VCaP (cell line): Measurements from ENCODE around the gene CFAP74.
A peak's percentile ranks its signal among the peaks of the same experiment; 100 is the strongest.

Experiments used
- H3K27ac ChIP-seq: fragments of 450-650 bp; 2 replicates; pipeline ENCODE4 v1.5.1; 2017
- TF ChIP-seq, protein P1 (sequence below): fragments of 450-650 bp; conservative IDR thresholded peaks from 2 replicates; pipeline ENCODE4 v1.5.1; 2017; ENCODE audit warnings: mild to moderate bottlenecking, moderate library complexity

The CFAP74 gene

DNA sequence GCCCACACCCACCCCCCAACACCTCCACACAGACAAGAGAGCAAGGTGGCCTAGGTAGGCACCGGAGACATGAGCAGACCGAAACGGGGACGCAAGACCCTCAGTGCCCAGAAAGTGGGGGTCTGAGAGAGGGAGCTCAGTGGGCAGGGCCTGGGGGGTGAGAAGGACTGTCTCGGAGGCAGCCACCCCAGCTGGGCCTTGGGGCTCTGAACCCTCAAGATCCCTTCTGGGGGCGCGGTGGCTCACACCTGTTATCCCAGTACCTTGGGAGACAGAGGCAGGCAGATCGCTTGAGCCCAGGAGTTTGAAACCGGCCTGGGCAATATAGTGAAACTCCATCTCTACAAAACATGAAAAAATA, 103.6 kb downstream of the CFAP74 start:
- no peak overlapping the region for H3K27ac ChIP-seq
- TF ChIP-seq, protein P1, sequence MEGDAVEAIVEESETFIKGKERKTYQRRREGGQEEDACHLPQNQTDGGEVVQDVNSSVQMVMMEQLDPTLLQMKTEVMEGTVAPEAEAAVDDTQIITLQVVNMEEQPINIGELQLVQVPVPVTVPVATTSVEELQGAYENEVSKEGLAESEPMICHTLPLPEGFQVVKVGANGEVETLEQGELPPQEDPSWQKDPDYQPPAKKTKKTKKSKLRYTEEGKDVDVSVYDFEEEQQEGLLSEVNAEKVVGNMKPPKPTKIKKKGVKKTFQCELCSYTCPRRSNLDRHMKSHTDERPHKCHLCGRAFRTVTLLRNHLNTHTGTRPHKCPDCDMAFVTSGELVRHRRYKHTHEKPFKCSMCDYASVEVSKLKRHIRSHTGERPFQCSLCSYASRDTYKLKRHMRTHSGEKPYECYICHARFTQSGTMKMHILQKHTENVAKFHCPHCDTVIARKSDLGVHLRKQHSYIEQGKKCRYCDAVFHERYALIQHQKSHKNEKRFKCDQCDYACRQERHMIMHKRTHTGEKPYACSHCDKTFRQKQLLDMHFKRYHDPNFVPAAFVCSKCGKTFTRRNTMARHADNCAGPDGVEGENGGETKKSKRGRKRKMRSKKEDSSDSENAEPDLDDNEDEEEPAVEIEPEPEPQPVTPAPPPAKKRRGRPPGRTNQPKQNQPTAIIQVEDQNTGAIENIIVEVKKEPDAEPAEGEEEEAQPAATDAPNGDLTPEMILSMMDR: no peak

GRCh38 chr1:1899266-1899966, 104.2 kb downstream of the CFAP74 start:
- TF ChIP-seq, protein P1: peak; percentile 19; the same call in 1 of the 2 replicates
- H3K27ac ChIP-seq: no peak overlapping the region

DNA sequence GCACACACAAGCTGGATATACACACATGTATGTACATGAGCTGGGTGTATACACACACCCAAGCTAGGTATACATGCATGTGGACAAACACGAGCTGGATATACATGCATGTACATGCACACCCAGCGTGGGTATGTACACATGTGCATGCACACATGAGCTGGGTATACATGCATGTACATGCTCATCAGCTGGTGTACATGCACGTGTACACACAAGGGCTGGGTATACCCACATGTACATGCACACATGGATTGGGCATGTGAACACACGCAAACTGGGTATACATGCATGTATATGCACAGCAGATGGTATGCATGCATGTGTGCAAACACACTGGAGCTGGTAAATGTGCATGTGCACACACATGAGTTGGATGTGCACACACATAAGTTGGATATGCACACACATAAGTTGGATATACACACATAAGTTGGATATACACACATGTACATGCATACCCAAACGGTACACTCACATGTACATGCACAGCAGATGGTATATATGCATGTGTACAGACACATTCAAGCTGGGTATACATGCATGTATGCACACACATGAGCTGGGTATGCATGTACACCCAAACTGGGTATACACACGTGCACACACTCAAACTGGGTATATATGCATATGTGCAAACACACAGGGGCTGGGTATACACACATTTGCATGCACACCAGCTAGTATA, 105.2 kb downstream of the CFAP74 start:
- TF ChIP-seq, protein P1: no peak
- H3K27ac ChIP-seq: no peak overlapping the region

- peak overlapping the region; percentile 98 for H3K27ac ChIP-seq
Observed at GRCh38 chr1:1895456-1896336, 107.9 kb downstream of the CFAP74 start.

DNA sequence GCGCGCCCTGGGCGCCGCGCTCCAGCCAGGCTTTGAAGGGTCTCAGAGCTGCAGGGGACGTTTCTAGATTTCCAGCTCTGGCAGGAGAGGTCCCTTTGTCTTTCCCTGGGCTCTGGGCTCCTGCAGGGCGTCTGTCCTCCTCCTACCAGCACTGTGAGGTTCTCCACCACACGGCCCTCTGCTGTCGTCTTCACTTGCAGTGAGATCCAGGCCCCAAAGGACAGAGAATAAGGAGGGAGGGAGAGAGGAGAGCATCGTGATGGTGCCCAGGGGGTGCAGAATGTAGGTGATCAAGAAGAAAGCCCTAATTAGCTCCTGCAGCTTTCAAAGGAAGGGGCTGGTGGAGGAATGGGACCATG, 108.5 kb downstream of the CFAP74 start:
- H3K27ac ChIP-seq: peak overlapping the region; percentile 98
- TF ChIP-seq, protein P1: no peak

More at GRCh38 chr1:1895456-1896336, 107.9 kb downstream of the CFAP74 start:
- TF ChIP-seq, protein P1: no peak

GRCh38 chr1:1894354-1895059, 109.1 kb downstream of the CFAP74 start:
- peak overlapping the region; percentile 98 for H3K27ac ChIP-seq
- TF ChIP-seq, protein P1: no peak
